ENCODE data around the gene CIAPIN1. TPM values are rescaled to one million over a fixed set of nuclear protein-coding genes. Genes with fewer than 3 reads are reported as not detected.
A peak's percentile ranks its signal among the peaks of the same experiment; 100 is the strongest.

Gene CIAPIN1
- total RNA-seq, 1 experiment from 2014 or later = 134 TPM

- Histone ChIP-seq H3K4me3 (ENCODE audit: insufficient read depth, low read depth, low read length) (no peak overlapping the region; the same call in 1 of the 2 replicates), H3K36me3 (replicated peaks; ENCODE audit: control insufficient read depth, insufficient read depth, low read length) (no peaks in the 10 kb centered on the region), H3K27me3 (ENCODE audit: control insufficient read depth, insufficient read depth, low read length) (peaks cover 16% of the 10 kb centered on the region)
- peak; percentile 67 for DNase-seq
Measured at GRCh38 chr16:57479976-57480753, 33.0 kb upstream of the CIAPIN1 start.

DNA sequence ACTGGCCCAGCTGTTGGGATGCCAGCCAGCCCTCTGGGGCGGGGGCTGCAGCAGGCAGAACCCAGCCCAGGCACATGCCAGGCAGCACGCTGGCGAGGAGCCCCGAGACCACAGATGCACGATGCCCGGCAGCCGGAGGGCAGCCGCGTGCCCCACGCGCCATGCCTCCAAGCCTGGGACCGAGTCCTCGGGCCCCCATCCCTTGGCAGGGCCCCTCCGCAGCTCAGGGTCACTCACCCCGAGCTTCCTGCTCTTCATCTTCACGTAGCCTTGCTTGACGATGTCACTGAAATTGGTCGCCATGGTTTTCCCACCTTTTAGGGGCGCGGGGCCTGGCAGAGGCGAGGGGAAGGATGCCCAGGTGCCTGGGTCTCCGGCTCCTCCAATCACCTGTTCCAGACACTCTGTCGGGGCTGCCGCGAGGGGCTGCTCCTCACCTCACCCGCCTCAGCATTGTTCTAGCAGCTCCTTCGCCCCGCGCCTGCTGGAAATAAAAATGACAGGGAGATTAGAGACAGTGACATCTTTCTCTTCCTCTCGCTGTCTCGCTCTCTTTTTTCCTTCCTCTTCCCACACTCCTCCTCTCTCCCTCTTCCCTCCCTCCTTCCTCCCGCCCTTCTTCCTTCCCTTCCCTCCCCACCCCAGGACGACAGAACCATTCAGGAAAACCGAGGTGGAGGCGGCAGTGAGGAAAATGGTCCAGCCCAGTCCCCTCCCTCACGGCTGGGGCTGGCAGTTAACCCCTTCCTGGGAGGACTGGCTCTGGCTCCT lies 32.2 kb upstream of the CIAPIN1 start:
- Histone ChIP-seq H3K36me3 (replicated peaks; ENCODE audit: control insufficient read depth, insufficient read depth, low read length) (no peaks in the 10 kb centered on the region), H3K4me3 (ENCODE audit: insufficient read depth, low read depth, low read length) (peak overlapping the region; percentile 55), H3K27me3 (ENCODE audit: control insufficient read depth, insufficient read depth, low read length) (peaks cover 13% of the 10 kb centered on the region)
- peak; percentile 93 for DNase-seq

DNA sequence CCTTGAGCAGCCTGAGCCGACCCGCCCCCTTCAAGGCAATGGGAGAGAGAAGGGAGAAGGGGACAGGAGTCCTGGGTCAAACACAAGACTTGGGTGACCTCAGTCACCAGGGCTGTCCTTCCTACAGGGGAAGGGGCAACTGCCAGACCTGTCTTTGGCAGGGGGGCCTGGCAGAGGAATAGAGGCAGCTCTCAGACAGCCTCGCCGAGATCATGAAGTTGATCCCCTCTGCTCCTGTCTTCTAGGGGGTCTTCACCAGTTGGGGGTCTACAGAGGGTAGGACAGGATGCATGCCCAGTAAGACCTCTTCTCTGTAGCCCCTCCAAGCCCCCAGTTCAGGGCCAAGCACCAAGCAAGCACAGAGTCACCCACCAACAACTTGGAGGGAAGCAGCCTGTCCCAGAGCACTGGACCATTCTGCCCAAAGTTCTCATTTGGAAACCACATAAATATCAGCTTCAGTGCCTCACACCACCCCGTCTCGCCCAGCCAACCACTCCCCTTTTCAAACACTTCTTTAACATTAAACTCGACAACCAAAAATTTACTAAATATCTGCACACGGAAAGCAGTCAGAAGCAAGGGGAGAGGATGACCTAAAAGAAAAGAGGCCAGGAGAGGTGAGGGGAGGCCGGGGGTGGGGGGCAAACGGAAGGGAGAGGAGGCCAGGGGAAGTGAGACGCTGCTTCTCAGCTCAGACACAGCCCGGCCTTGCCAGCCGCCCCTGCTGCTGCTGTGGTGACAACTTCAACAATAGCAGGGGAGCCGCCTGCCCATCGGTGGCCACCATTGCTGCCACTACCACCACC lies 31.4 kb upstream of the CIAPIN1 start:
- no peaks in the 10 kb centered on the region for H3K36me3 ChIP-seq (replicated peaks; ENCODE audit: control insufficient read depth, insufficient read depth, low read length)
- DNase-seq = no peak
- H3K4me3 ChIP-seq (ENCODE audit: insufficient read depth, low read depth, low read length) = peak overlapping the region; percentile 55
- H3K27me3 ChIP-seq (ENCODE audit: control insufficient read depth, insufficient read depth, low read length) = peaks cover 13% of the 10 kb centered on the region

- Histone ChIP-seq H3K36me3 (replicated peaks; ENCODE audit: control insufficient read depth, insufficient read depth, low read length) (peaks cover 2% of the 10 kb centered on the region; the same call in 1 of the 2 replicates), H3K27me3 (ENCODE audit: control insufficient read depth, insufficient read depth, low read length) (peaks cover 13% of the 10 kb centered on the region), H3K4me3 (ENCODE audit: insufficient read depth, low read depth, low read length) (no peak overlapping the region)
- peak; percentile 62 for DNase-seq
Measured at GRCh38 chr16:57477531-57478202, 30.5 kb upstream of the CIAPIN1 start.

GRCh38 chr16:57476546-57477410 lies 29.6 kb upstream of the CIAPIN1 start:
- H3K27me3 ChIP-seq (ENCODE audit: control insufficient read depth, insufficient read depth, low read length) = peaks cover 13% of the 10 kb centered on the region
- H3K4me3 ChIP-seq (ENCODE audit: insufficient read depth, low read depth, low read length) = no peak overlapping the region
- H3K36me3 ChIP-seq (replicated peaks; ENCODE audit: control insufficient read depth, insufficient read depth, low read length) = peaks cover 2% of the 10 kb centered on the region; the same call in 1 of the 2 replicates
- DNase-seq = peak; percentile 74

- Histone ChIP-seq H3K27me3 (ENCODE audit: control insufficient read depth, insufficient read depth, low read length) (peaks cover 13% of the 10 kb centered on the region), H3K36me3 (replicated peaks; ENCODE audit: control insufficient read depth, insufficient read depth, low read length) (peaks cover 6% of the 10 kb centered on the region), H3K4me3 (ENCODE audit: insufficient read depth, low read depth, low read length) (peak overlapping the region; percentile 9; the same call in 1 of the 2 replicates)
- DNase-seq = peak; percentile 96
Measured at GRCh38 chr16:57475711-57476339, 28.6 kb upstream of the CIAPIN1 start.

- peaks cover 13% of the 10 kb centered on the region for H3K27me3 ChIP-seq (ENCODE audit: control insufficient read depth, insufficient read depth, low read length)
- peaks cover 12% of the 10 kb centered on the region for H3K36me3 ChIP-seq (replicated peaks; ENCODE audit: control insufficient read depth, insufficient read depth, low read length)
- peak overlapping the region; percentile 9; the same call in 1 of the 2 replicates for H3K4me3 ChIP-seq (ENCODE audit: insufficient read depth, low read depth, low read length)
- DNase-seq = peak; percentile 57
Measured at GRCh38 chr16:57474671-57475661, 27.8 kb upstream of the CIAPIN1 start.

DNA sequence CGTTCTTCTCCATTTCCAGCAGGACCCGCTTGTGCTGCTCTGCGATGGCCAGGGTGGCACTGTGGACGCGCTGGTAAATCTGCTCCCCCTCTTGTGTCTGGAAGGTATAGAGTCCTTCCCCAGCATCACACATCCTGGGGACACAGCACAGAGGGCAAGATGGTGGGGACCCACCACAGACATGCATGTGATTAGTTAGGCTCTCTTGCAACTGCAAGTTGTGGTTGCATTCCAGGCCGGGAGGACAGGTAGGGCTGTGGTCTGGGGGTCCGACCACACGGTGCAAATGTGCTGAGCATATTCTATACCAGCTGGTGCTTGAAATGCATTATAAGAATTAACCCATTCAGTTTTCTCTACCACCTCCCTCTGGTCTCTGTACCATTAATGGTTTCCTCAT lies 26.7 kb upstream of the CIAPIN1 start:
- no peak for DNase-seq
- Histone ChIP-seq H3K4me3 (ENCODE audit: insufficient read depth, low read depth, low read length) (no peak overlapping the region), H3K36me3 (replicated peaks; ENCODE audit: control insufficient read depth, insufficient read depth, low read length) (peaks cover 20% of the 10 kb centered on the region), H3K27me3 (ENCODE audit: control insufficient read depth, insufficient read depth, low read length) (peaks cover 7% of the 10 kb centered on the region)

- DNase-seq = peak; percentile 28
- peaks cover 22% of the 10 kb centered on the region for H3K36me3 ChIP-seq (replicated peaks; ENCODE audit: control insufficient read depth, insufficient read depth, low read length)
Measured at GRCh38 chr16:57473176-57473840, 26.1 kb upstream of the CIAPIN1 start.

GRCh38 chr16:57472665-57473060 lies 25.5 kb upstream of the CIAPIN1 start:
- H3K4me3 ChIP-seq (ENCODE audit: insufficient read depth, low read depth, low read length) = no peak overlapping the region
- no peaks in the 10 kb centered on the region for H3K27me3 ChIP-seq (ENCODE audit: control insufficient read depth, insufficient read depth, low read length)
- peaks cover 23% of the 10 kb centered on the region for H3K36me3 ChIP-seq (replicated peaks; ENCODE audit: control insufficient read depth, insufficient read depth, low read length)
- DNase-seq = peak; percentile 71

More at GRCh38 chr16:57473176-57473840, 26.1 kb upstream of the CIAPIN1 start:
- Histone ChIP-seq H3K4me3 (ENCODE audit: insufficient read depth, low read depth, low read length) (no peak overlapping the region), H3K27me3 (ENCODE audit: control insufficient read depth, insufficient read depth, low read length) (peaks cover under 1% of the 10 kb centered on the region; the same call in 1 of the 2 replicates)

GRCh38 chr16:57471852-57472664 lies 24.9 kb upstream of the CIAPIN1 start:
- peak; percentile 82 for DNase-seq
- no peaks in the 10 kb centered on the region for H3K27me3 ChIP-seq (ENCODE audit: control insufficient read depth, insufficient read depth, low read length)
- H3K4me3 ChIP-seq (ENCODE audit: insufficient read depth, low read depth, low read length) = no peak overlapping the region
- peaks cover 23% of the 10 kb centered on the region for H3K36me3 ChIP-seq (replicated peaks; ENCODE audit: control insufficient read depth, insufficient read depth, low read length)

All from H7 (cell line).